ENCODE data around the gene SBK2. TPM values are rescaled to one million over a fixed set of nuclear protein-coding genes. Genes with fewer than 3 reads are reported as not detected.
A peak's percentile ranks its signal among the peaks of the same experiment; 100 is the strongest.

The SBK2 gene
- total RNA-seq, 6 experiments from 2014 or later: not detected

DNA sequence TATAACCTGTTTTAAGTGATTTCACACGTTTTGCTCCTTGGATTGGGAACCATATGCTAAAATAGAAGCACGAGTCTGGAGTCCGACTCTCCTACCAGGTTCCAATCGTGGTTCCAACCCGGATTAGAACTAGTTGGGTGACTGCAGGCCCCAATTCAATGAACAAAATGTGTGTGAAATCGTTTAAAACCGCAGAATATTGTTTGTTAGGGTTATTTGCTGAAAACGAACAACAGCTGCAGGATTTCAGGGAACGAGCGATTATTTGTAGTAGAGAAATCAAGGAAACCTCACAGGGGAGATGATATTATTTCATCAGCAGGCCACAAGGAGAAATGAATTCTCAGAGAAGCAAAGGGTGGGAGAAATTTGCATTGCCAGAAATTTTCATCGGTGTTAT lies 32.0 kb downstream of the SBK2 start:
- H3K9me3 Mint-ChIP-seq: no peaks in the 10 kb centered on the region
- peaks cover 8% of the 10 kb centered on the region for H3K27me3 Mint-ChIP-seq (ENCODE audit: insufficient read depth)
- peaks cover 9% of the 10 kb centered on the region; the same call in 1 of the 2 replicates for H3K4me1 Mint-ChIP-seq (ENCODE audit: low read depth)
- peaks cover 36% of the 10 kb centered on the region for H3K36me3 Mint-ChIP-seq (ENCODE audit: low read depth)
- TF ChIP-seq, protein P1, sequence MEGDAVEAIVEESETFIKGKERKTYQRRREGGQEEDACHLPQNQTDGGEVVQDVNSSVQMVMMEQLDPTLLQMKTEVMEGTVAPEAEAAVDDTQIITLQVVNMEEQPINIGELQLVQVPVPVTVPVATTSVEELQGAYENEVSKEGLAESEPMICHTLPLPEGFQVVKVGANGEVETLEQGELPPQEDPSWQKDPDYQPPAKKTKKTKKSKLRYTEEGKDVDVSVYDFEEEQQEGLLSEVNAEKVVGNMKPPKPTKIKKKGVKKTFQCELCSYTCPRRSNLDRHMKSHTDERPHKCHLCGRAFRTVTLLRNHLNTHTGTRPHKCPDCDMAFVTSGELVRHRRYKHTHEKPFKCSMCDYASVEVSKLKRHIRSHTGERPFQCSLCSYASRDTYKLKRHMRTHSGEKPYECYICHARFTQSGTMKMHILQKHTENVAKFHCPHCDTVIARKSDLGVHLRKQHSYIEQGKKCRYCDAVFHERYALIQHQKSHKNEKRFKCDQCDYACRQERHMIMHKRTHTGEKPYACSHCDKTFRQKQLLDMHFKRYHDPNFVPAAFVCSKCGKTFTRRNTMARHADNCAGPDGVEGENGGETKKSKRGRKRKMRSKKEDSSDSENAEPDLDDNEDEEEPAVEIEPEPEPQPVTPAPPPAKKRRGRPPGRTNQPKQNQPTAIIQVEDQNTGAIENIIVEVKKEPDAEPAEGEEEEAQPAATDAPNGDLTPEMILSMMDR (IDR thresholded peaks at IDR 0.05): no peak
- no peak for DNase-seq
- H3K27ac Mint-ChIP-seq: no peak overlapping the region
- H3K4me3 Mint-ChIP-seq: no peak overlapping the region

DNA sequence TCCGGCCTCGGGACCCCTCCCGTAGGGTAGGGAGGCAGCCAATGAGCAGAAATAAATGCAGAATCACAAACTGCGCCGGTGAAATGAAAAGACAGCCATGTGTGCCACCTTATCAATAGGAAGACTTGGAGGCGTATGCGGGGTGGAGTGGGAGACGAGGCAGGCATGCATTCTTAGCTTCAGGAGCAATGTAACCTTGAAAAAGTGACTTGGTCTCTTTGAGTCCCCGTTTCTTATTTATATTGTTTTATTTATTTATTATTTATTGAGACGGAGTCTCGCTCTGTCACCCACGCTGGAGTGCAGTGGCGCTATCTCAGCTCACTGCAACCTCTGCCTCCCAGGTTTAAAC lies 32.7 kb downstream of the SBK2 start:
- peak overlapping the region; percentile 82 for H3K4me3 Mint-ChIP-seq
- peaks cover 36% of the 10 kb centered on the region for H3K36me3 Mint-ChIP-seq (ENCODE audit: low read depth)
- TF ChIP-seq, protein P1 (IDR thresholded peaks at IDR 0.05): peak; percentile 10
- no peak for DNase-seq
- H3K9me3 Mint-ChIP-seq: no peaks in the 10 kb centered on the region
- peaks cover 8% of the 10 kb centered on the region for H3K27me3 Mint-ChIP-seq (ENCODE audit: insufficient read depth)
- peaks cover 9% of the 10 kb centered on the region; the same call in 1 of the 2 replicates for H3K4me1 Mint-ChIP-seq (ENCODE audit: low read depth)
- H3K27ac Mint-ChIP-seq: peak overlapping the region; percentile 78; the same call in 1 of the 2 replicates

DNA sequence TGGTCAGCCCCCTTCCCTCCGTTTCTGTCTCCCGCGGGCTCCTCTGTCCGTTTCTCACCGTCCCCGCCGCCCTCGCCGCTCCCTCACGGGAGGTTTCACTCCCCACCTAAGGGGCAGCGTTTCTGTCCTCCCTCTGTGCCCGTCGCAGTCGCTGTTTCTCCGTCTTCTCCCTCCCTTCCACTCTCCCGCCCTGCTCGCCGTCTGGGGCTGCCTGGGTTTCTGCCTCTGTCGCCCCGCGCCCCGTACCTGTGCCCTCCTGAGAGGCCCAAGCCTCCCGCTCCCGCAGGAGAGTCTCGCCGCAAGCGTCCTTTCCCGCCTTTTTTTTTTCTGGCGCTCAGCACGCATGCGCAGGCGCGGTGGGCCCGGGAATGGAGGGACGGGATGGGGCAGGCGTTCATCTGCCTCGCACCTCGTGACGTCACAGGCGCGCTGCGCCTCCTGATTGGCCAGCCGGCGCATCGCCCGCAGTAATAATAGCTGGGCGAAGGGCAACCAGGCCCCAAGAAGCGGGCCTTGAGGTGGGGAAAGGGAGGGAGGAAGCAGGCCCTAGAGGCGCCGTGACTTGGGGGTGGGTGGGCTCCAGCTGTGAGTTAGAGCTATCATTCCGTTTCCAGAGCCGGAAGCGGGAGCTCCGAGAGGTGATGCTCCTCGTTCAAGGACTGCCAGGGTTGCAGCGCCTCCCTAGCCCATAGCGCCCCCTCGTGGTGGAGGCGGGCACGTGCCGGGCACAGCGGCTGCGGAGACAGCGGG lies 33.3 kb downstream of the SBK2 start:
- TF ChIP-seq, protein P1 (IDR thresholded peaks at IDR 0.05): peak; percentile 100
- peak; percentile 68 for DNase-seq
- Mint-ChIP-seq H3K36me3 (ENCODE audit: low read depth) (peaks cover 36% of the 10 kb centered on the region), H3K4me1 (ENCODE audit: low read depth) (peaks cover 15% of the 10 kb centered on the region; the same call in 1 of the 2 replicates), H3K27me3 (ENCODE audit: insufficient read depth) (peaks cover 8% of the 10 kb centered on the region), H3K4me3 (peak overlapping the region; percentile 82), H3K9me3 (no peaks in the 10 kb centered on the region), H3K27ac (peak overlapping the region; percentile 78)

DNA sequence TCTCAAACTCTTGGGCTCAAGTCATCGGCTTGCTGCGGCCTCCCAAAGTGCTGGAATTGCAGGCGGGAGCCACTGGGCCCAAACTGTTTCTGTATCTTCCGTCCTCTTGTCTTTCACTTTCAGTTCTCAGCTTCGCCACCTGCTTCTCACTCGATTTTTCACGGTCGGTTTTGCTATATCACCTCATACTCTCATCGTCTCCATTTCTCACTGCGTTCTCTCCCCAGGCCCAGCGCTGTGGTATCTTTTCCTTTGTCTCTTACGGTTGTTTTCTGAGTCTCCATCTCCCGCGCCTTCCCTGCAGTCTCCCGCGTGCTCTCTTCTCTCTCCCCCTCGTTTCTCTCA lies 33.8 kb downstream of the SBK2 start:
- H3K9me3 Mint-ChIP-seq: no peaks in the 10 kb centered on the region
- H3K4me3 Mint-ChIP-seq: peak overlapping the region; percentile 32; the same call in 1 of the 2 replicates
- DNase-seq: no peak
- H3K27ac Mint-ChIP-seq: no peak overlapping the region; the same call in 1 of the 2 replicates
- H3K4me1 Mint-ChIP-seq (ENCODE audit: low read depth): peaks cover 15% of the 10 kb centered on the region; the same call in 1 of the 2 replicates
- TF ChIP-seq, protein P1 (IDR thresholded peaks at IDR 0.05): no peak
- peaks cover 34% of the 10 kb centered on the region for H3K36me3 Mint-ChIP-seq (ENCODE audit: low read depth)
- H3K27me3 Mint-ChIP-seq (ENCODE audit: insufficient read depth): peaks cover 8% of the 10 kb centered on the region

DNA sequence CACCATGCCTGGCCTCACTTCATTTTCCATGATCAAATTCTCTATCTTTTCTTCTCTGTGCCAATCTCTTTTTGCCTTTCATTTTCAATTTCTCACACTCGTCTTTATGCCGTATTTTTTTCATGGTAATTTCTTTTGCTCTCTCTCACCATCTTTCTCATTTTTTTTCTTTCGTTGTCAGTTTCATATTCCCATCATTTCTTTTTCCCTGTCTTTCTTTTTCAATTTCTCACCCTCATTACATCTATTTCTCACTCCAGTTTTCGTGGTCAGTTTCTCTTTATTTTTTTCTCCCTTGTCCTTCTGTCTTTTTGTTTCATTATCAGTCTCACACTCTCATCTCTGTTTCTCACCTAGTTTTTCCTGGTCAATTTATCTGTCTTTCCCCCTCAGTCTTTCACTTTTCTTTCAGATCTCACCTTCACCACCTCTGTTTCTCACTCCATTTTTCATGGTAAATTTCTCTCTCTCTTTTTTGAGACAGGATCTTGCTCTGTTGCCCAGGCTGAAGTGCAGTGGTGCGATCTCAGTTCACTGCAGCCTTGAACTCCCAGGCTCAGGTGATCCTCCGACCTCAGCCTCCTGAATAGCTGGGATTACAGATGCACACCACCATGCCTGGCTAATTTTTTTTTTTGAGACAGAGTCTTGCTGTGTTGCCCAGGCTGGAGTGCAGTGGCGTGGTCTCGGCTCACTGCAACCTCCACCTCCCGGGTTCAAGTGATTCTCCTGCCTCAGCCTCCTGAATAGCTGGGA lies 34.6 kb downstream of the SBK2 start:
- Mint-ChIP-seq H3K27ac (peak overlapping the region; percentile 6; the same call in 1 of the 2 replicates), H3K9me3 (no peaks in the 10 kb centered on the region), H3K36me3 (ENCODE audit: low read depth) (peaks cover 28% of the 10 kb centered on the region), H3K4me1 (ENCODE audit: low read depth) (peaks cover 18% of the 10 kb centered on the region; the same call in 1 of the 2 replicates), H3K4me3 (no peak overlapping the region), H3K27me3 (ENCODE audit: insufficient read depth) (peaks cover 8% of the 10 kb centered on the region)
- TF ChIP-seq, protein P1 (IDR thresholded peaks at IDR 0.05): no peak
- DNase-seq: no peak
